HG03432 (cell line): Measurements from ENCODE around the gene WDR77.

Experiments used
- ATAC-seq: cut with Tn5 transposase; IDR thresholded peaks from one replicate; pipeline ENCODE4 v1.9.1; 2021; ENCODE audit warnings: mild to moderate bottlenecking, moderate library complexity; ENCODE audit not compliant: unreplicated experiment

Gene WDR77

DNA sequence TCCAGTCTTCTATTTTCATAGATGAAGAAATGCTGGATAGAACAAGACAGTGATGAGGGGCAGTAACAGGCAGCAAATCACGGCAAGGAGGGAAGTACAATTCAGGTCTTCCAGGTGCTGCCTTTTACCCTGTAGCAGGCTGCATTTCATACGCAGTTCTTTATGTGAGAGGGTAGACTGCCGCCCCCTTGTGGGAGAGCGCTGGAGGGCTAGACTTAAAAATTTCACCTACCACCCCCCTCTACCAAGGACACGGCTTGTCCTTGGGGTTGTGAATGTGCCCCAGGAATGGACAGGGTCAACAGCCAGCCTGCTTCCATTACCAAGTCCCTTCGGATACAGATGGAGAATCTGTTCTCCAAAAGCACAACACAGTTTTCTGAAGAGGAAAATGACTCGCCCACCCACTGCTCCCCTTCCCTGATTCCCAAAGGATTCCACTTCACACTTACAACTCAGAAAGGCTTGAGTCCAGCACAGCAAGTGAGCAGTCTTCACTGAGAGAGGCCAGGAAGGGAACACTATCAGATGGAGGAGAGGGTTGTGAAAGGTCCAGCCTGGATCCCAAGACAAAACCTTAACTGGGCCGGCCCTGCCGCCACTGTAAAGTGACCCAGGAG is 7.4 kb downstream of the WDR77 start:
- ATAC-seq = no peak

DNA sequence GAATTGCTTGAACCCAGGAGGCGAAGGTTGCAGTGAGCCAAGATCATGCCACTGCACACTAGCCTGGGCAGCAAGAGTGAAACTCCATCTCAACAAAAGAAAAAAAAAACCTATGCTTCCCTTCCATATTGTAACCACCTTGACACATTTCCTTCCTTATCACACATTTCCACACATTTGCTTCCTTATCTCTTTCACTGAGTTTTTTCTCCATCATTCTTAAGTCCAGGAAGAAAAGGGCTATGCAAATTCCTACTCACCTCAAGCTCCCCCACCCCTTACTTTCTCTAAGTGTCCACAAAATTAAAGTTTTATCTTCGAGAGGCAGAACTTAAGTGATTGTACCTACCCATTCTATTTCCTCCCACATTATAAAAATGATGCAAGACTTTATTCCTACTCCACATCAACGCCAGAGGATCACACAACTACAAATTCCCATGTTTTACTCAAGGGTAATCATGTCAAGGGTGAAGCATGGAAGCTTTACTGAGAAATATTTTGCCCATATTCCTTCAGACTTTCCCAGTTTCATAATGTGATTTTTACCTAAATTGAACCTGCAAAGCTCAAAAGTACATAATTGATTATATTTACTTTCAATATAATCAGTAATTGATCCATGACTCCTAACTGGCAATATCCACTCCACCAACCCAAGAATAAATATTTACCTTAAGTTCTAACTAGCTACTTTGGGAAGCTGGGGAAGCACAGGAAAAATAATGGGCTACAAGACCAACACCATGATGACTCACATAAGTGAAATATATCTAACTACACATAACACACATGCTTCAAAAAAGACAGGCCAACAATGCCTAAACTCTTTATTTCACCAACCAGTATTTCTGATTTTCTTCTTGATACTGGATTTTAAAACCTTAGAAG is 9.3 kb downstream of the WDR77 start:
- ATAC-seq = no peak

DNA sequence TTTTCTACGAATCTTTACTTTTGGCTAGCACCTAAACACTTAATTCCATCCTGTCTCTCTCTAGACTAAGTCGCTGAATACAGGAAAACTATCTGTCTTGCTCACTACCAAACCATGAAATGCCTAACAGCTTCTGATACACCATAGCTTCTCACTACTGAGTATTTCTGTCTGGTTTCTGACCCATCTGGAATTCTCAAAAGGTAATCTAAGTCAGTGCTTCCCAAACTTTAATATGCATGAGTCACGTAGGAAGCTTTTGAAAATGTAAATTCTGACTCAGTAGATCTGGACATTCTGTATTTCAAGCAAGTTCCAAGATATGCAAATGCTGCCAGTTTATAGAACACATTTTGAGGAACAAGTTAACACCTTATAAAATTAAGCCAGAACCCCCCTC is 12.3 kb downstream of the WDR77 start:
- ATAC-seq = no peak

- no peak for ATAC-seq
Observed at GRCh38 chr1:111424281-111424680, 24.8 kb downstream of the WDR77 start.

DNA sequence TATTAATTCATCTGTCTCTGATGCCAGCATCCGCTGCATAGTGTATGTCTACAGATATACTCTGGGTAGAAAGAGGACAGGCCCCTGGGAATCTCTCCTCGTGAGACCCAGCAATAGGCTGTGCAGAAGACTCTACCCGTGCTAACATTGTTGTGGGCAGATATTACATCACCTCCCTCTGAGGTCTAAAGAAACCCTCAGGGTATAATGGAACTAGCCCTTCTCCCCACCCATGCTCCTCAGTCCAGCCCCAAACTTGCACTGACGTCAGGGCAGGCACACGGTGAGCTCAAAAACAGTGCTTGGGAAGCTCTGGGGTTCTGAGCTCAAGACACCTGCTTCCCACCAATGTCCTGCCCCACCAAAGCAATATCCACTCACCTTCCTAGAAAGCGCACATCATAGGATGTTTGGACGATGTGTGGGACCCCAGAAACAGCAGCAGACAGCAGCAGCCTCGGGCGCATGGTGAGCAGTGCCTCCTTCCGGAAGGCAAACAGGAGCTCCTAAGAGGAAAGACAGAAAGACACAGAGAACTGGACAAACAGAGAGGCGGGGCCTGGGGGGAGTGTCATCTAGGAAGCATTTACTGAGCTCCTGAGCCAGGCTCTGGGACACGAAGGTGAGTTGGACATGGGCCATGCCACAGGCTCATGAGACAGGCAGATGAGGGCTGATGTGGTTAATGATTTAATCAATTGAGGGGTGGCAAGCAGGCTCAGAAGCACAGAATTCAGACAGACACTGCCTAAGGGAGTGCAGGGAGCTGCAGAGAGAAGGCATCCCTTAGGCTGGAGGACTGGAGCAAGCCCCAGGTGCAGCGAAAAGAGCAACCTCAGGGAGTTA is 26.3 kb downstream of the WDR77 start:
- ATAC-seq = no peak

GRCh38 chr1:111420377-111420776 is 28.7 kb downstream of the WDR77 start:
- no peak for ATAC-seq

DNA sequence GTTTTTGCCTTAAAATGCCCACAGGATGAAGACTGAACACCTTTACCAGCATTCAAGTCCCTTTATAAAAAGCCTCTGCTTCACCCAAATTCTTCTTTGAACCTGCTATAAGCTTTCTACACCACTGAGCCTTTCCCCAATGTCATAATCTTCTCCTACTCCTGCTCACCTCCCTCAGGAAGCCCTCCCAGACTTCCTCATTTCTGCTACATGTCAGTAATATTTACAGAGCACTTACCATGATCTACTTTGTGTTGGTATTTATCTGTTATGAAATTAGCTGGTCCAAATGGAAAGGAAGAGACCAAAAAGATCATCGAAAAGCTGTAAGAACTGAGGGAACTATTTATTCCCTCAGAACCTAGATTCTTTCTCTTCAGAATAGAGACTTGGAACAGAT is 30.0 kb downstream of the WDR77 start:
- ATAC-seq = no peak

DNA sequence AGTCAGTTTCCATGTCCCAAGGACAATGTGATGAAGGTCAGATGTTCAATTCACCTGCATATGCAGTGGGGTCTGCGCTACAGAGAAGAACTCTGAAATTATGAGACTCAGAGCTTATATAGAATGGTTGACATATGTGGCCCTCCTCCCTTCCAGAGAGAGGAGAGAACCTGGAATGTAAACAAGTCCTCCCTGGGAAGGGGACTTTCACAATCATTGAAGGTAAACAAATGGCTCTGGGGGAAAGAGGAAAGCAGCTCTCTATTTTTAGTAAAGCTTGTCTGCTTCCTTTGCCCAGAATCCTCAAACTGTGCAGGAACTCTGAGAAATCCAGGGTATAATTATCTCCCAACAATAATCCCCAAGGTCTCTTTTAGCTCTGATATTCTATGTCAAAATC is 31.3 kb downstream of the WDR77 start:
- no peak for ATAC-seq

DNA sequence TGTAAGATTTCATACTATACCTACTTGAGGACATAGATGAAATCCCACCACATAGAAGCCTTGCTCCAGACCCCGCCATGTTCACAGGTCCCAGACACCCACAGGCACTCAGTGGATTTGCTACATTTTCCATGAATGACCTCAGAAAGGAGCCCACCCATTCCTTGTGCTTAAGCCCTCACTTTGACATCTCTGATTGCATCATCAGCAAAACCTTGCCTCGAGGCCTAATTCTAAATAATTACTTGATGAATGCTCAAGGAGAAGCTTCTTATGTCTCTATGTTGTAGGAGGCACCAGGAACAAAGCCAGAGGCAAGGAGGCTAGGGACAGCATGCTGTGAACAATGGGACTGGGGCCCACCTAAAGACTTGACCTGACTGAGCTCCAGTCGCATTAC is 33.6 kb downstream of the WDR77 start:
- no peak for ATAC-seq

GRCh38 chr1:111414756-111415155 is 34.3 kb downstream of the WDR77 start:
- no peak for ATAC-seq

DNA sequence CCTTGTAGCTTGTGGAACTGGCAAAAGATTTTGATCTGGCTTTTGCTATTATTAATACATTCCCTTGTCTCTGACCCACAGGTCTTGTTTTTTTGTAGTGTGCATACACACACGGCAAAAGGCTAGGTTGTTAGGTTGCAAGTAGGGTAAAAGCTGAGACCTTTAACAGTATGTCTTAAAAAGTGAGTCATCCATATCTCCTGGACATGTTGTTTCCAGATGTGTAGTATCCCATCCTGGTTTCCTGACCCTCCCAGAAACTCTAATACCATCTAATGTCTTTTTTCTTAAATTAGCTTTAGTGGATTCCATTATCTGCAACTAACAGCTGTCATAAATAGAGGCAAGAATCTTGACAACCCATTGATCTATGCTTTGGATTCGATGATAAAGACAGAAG is 36.2 kb downstream of the WDR77 start:
- ATAC-seq = no peak

DNA sequence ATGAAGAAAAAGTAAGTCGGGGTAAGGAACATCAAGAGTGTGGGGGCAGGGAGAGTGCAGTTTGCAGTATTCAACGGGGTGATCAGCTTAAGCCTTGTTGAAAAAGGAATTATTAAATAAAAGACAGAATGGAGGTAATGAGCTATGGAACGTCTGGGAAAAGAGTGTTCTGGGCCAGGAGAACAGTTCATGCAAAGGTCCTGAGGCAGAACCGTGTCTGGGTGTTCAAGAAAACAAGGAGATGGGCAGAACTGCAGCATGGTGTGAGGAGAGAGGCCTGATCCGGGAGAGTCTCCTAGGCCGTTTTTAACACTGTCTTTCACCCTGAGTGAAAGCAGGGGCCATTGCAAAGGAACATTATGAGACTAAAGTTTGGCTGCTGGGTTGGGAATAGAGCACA is 41.8 kb downstream of the WDR77 start:
- ATAC-seq = no peak

GRCh38 chr1:111406321-111406768 is 42.7 kb downstream of the WDR77 start:
- peak; percentile 93 for ATAC-seq

GRCh38 chr1:111404588-111404987 is 44.5 kb downstream of the WDR77 start:
- ATAC-seq = no peak

GRCh38 chr1:111402083-111402482 is 47.0 kb downstream of the WDR77 start:
- no peak for ATAC-seq

DNA sequence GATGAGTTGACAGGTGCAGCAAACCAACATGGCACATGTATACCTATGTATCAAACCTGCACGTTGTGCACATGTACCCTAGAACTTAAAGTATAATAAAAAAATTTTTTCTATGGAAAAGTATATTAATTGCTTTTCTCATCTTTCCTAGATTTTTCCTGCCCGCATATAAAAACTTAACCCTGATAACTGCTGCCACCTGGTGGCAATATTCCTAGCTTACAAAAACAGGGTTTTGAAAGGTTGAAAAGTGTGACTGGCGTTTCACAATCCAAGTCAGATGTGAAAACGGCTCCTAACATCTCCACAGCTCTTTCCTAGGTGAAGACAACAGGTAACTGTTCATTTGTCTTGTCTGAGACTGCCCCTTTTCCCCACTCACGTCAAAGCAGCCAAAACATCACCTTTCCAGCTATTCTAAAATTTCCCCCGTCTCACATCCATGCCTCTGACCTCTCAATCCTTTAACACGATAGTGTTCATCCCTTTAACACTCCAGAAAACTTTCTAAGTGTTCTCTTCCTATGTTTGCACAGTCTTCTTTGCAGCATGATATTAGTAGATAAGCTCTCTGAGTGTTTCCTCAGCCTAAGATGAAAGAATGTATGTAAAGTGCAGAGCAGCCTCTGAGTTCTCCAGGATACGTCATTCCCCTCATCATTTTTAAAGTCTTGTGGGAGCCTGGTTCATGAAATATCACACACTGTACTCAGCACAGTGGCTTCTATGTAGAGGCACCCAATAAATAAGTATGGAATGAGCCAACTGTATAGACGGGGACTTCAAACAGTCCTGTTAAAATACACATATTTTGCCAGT is 49.1 kb downstream of the WDR77 start:
- ATAC-seq = no peak

- no peak for ATAC-seq
Observed at GRCh38 chr1:111392460-111392945, 56.6 kb downstream of the WDR77 start.

- no peak for ATAC-seq
Observed at GRCh38 chr1:111392042-111392441, 57.0 kb downstream of the WDR77 start.
